EL (cell line): ENCODE results near the gene MAPK4.
A peak's percentile ranks its signal among the peaks of the same experiment; 100 is the strongest.

ENCODE experiments used
- DNase-seq: peaks from one replicate; pipeline ENCODE4 v3.0.0-alpha.2; 2016

MAPK4 gene

DNA sequence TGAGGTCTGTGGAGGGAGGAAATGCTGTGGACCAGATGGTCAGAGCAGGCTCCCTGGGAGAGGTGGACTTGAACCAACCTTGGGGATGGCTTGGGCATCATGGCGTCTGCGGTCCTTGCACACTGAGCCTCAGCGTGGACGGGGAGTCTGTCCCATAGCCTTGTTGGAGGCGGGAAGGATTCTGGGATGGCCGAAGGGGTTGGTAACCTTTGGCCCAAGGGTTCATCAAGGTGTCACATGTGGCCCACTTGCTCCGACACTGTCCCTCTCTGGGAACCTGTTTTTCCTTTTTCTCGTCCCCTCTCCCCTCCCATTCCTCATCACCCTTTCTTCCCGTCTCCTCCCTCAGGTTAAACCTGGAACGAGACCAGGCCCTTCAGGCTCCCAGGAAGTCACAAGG, 66.4 kb downstream of the MAPK4 start:
- no peak for DNase-seq

DNA sequence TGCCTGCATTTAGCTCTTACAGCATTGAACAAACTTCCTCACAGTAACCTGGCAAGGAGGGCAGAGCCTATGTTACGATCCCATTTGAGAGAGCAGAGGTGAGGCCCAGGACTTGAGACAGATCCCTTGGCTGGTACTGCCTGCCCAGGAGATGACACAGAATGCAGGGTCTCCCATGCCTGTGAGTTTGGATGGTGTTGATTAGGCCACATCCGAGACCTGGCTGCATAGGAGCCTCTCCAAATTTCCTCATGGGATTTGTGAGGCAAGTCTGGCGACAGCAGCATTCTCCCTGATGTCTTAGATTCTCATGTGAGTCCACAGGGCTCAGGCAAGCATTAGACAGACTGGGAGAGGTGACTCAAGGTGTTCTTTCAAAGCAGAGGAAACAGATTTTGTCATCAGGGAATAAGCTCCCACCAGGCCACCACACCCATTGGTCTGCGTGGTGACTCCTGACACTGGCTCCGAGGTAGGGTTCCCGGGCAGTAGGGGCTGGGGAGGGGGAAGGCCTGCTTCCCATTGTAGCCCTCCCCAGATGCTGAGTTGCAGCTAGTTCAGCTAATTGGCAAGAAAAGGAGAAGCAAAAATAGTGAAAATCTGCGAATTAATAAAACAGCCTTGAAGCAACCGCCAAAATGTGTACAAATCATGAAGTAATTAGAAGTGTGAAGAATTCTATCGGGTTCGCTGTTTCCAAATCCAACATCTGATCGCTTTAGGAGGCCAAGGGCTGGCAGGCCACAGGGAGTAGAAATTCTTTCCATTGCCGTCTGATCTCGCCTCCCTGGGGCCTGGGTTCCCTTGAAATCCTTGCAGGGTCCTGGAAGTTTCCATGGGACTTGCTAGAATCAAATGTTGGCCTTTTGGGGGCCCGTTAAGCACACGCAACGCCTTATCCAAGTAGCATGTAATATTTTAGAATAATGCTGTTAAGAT, 68.0 kb downstream of the MAPK4 start:
- DNase-seq = no peak

DNA sequence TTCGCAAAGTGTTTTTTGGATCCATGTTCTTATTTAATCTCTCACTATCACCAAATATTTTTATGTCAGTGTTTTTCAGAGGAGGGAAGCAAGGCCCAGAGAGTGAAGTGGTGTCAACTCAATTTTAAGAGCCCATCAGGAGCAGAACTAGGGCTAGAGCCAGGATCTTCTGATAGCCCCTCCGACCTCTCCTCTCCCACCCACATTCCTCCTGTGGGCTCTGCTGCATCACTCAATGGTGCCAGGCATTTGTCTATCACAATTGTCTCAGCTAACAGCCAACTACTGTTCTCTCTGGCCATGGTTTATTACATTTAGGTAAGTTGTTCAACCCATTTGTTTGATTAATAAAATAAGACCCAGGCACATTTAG, 68.6 kb downstream of the MAPK4 start:
- no peak for DNase-seq

DNA sequence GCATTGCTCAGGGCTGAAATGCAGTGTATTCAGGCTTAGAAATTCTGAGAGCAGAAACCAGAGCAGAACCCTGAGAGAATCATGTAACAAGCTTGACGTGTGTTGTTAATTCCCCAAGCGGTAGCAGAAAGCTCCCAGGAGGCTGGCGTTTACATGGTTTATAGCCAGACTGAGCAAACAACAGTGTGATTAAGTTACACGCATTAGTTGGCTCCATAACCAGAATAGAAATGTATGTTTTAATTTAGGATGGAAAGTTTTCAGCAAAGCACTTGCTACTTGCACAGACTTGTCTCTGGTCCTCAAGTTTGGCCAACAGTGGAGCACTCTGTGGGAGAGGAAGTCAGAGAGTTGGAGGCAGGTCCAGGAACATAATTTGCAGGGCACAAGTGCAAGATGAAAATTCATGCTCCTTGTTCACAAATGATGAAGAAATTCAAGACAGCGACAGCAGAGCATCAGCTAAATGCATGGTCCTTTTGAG, 69.3 kb downstream of the MAPK4 start:
- DNase-seq = no peak

DNA sequence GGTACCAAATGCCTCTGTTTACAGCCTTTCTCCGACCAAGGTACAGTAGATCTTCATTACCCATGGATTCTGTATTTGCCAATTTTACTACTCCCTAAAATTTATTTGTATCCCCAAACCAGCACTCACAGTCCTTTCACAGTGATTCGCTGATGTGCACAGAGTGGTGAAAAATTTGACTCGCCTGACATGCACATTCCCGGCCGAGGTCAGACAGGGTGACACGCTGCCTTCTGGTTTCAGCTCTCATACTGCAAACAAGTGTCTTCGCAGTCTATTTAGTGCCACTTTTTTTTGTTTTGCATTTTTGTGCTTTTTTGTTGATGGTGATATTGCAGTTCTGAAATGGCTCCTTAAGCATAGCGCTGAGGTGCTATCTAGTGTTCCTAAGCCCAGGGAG, 71.0 kb downstream of the MAPK4 start:
- no peak for DNase-seq

DNA sequence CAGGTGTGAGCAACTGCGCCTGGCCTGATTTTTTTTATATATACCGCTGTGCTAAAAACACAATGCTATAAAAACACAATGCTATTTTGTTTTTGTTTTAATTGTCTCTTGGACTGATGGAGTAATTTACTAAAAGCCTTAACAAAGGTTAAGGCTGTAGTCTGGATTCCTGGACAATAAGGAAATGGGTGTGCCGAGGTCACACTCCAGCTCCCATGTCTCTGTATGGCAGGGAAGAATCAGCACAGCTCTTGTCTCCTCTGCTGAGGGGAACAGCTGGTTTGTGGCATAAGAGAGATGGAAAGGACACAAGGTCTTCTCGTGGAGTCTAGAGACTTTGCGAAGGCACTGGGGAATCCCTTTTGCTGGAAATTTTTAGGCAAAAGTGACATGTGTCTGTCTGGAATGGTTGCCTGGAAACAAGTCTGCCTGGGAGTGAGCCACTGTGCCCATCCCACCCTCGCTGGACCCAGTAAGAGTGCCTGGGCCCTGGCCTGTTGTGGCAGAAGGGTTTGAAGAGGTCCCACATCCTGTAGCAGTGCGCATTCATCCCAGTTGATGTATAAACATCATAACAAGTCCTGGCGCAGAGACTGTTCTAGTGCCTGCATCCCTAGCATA, 73.1 kb downstream of the MAPK4 start:
- DNase-seq = no peak

DNA sequence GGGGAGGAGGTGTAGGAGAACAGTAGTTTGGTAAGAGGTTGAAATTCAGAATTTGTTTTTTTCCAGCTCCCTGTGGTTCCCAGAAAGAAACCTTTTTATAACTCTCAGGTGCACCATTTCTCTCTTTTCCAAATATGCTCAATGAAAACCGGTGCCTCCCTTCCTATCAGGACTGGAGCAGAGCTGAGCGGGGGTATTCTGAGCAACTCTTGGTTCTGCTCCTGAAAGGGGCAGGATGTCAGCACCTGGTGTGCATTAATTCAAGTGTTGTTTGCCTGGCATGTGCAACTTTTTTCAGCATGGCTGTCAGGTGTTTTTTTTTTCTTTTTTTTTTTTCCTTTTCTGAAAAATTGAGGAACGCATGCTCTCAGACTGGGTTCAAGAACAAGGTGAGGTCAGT, 74.1 kb downstream of the MAPK4 start:
- no peak for DNase-seq

DNA sequence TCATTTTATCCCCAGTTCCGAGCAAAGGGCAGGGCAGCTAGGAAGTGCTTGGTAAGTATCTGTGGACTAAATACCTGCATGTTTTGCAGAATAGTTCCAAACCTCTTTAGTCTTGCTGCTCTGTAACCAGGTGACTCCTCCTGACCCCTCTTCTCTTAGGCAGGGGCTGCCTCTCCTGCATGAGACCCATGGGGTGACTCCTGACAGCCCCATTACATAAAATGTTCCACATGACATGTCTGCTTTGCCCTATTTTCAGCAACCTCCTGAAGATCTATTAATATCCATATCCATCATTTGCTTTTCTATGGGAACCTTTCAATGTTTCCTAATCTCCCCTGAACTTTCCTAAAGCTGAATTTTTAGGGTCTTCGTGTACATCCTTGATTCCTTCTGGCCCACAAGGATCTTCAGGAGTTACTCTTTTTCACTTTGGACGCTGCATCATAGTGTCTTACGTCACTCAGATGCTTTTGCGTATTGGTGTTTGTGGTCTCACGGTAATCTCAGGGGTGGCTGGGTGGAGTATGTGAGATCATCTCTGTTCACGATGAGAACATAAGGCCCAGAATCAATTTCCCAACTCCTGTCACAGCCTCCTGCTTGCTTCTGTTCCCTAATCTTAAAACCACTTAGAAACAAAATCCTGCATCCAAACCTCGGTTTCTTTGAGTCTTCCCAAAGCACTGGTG, 76.6 kb downstream of the MAPK4 start:
- DNase-seq = no peak

DNA sequence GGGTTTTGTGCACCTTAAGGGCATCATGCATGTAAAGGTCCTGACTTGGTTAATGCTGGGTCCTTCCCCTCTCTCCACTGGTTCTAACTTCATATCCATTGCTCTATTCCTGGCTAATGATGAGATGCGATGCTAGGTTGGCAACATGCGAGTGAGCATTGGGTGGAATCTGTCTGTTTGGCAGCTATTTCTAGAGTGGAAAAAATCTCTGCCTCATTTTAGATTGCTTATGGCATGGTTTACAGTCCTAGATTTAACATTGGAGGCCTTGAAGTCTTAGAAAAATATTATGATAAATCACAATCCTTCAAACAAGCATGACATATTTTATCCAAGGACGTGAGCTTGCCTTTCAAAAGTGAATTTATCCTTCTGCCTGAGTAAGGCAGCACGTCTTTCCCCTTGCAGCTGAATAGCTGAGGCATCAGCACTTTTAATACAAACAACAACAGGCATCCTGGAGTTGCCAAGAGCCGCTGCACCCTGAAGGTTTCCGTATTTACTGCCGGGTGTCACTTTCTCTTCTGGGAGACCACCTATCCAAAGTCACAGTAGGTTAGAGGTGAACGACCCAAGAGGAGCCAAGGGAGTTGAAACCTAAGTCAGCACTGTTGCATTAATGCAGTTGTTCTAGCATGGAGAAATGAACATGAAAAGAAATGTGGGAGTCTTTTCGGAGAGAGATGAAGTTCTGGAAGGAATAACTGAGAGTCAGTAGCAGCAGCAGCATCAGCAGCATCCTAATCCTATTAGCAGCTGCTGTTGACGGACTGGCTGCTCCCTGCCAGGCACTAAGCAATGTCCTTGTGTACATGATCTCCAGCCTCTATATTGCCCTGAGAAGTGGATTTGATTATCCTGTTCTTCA, 78.4 kb downstream of the MAPK4 start:
- DNase-seq = no peak

DNA sequence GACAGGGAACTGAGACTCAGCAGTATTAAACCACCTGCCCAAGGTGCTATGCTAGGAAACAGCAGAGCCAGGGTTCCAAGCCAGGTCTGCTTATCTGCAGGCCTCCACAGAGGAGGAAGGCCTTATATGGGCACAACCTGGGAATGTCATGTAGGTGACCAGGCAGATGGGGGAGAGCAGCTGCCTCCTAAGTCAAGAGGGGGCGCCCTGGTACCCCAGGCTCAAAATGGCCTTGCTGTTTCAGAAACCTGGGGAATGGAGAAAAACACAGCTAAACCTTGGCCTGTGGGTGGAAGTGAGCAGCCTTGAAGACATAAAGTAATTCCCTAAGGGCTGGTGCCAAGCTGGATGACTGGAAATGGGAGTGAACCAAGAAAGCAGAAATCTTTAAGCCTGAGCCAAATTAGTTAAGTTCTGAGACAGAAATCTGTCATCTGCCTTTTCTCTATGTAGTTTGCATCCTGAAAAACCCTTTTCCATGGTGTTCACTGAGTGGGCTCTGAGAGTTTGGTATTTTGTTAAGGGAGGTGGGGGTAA, 79.1 kb downstream of the MAPK4 start:
- DNase-seq = no peak

DNA sequence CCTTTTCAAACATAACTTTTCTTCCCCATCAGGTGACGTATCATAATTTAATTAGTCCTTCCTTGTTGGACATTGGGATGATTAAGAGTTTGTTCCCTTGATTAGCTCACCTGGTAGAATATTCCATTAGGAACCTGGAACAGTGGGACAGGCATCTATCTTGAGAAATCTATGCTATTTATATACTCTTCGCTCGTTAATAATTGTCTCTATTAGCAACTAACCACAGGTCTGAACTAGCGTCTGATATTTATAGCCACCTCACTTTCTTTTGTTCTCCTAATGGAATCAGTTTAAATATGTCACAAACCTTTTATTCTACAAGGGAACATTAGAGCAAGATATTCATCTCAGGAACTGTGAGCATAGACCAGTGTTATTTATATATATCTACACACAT, 79.8 kb downstream of the MAPK4 start:
- DNase-seq = no peak

DNA sequence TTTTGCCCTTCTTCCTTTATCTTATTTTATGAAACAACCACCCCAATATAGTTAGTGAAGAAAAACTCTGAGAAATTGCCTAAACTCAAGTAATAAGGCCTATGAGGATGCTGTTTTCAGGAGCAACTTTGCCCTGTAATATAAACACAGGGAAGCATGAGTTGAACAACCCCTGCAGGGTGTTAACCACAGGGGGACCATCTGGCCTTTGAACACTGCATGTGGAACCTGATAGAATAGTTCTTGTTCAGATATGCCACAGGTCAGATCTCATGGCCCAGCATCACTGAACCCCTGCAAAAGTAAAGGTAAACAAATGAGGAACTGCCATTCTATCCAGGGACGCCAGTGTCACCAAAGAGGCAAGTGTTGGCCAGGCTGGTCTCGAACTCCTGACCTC, 82.6 kb downstream of the MAPK4 start:
- DNase-seq = no peak

DNA sequence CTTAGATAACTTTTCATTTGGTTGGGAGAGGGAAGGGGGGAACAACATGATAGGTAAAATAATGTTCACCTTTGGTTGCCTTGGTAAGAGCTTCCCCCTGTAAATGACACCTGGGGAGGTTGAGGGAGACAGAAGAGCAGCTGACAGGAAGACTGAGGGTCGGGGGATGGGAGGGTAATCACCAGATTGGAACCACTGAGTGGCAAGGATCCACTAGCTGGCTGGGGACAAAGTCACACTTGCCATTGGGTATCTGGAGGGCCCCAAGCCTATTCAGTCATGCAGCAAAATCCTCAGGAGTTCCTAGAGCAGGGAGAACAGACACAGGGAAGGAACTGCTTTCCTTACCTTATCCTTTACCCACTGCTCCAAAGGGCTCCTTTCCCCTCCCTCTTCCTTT, 84.3 kb downstream of the MAPK4 start:
- DNase-seq = no peak

DNA sequence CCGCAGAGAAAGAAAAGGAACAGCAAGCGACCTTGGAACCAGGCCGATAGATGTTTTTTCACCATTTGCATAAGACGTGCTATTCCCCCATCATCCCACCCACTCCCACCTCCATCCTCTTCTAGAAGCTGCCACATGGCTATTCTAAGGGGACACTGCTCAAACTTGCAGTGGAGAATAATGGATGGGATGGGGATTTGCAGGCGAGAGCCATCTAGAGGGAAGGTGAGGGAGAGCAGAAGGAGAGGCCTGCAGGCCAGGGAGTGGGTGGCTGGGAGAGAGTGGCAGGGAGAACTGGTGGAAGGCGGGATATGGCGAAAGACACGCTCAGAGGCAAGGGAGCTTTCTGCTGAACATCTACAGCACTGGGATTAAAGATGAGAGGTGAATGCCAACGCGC, 84.9 kb downstream of the MAPK4 start:
- peak; percentile 15 for DNase-seq

DNA sequence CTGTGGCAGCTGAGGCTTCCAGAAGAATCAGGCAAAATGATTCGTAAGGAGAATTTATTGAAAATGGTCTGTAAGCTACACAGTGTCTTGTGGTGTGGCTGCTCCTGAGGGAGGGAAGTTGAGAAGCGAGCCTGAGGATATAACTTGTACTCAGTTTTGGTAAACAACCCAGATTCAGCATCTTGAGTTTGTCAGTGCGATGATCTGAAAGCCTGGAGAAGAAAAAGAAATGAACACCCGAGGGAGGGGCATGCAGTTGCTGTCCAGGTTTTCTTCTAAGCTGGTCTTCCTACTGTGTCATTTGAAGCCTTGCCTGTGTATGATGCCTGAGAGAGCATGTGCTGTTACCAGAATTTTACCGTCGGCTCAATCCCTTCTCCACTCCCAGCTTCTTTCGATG, 87.3 kb downstream of the MAPK4 start:
- DNase-seq = no peak

DNA sequence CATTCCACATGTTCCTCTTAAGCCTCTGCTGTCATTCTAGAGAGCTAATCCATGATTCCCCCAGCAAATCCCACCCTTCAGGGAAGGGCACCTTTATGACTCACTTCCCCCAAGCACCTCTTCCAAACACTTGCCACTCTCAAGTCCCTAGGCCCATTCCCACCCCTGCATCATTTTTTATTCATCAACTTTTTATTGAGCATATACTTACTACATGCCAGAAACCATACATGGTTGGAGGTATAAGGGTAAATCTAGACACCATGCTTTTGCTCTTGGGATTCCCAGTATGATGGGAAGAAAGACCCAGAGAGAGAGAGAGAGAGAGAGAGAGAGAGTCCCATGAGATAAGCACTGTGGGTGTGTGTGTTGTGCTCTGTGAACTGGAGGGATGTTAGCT, 87.9 kb downstream of the MAPK4 start:
- no peak for DNase-seq

DNA sequence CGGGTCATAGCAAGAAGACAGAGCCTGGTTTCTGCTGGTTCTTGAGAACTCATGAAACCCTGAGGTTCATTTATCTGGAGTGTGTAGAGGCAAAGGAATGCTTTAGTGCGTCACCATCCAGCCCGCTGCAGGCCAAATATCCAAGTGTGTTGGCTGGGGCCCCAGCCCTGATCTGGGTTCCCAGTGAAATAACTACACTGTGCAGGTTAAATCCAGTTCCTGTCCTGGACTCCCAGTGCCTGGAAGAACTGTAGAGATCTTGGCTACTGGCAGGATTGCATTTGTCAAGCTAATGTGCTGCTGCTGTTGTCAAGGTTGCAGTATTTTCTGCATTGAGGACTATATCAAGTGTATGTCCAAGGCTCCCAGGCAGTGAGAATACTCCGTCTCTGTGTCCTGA, 89.9 kb downstream of the MAPK4 start:
- peak; percentile 8 for DNase-seq

DNA sequence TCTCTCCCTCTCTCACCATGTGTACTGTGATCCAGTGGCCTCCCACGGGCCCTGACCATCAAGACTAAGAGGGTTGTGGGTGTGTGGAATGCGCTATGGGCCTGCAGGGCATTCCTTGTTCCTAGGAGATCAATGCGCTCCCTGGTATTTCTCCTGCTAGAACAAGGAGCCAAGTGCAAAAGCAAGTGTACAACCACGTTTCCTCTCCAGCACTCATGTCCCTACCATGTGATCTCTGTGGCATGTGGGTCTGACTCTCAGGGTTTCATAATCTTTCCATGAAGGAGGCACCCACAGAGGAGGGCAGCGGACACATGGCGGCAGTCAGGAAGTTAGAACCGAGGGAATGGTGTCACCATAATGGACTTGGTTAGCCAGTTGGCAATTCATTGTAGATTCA, 91.4 kb downstream of the MAPK4 start:
- DNase-seq = no peak

DNA sequence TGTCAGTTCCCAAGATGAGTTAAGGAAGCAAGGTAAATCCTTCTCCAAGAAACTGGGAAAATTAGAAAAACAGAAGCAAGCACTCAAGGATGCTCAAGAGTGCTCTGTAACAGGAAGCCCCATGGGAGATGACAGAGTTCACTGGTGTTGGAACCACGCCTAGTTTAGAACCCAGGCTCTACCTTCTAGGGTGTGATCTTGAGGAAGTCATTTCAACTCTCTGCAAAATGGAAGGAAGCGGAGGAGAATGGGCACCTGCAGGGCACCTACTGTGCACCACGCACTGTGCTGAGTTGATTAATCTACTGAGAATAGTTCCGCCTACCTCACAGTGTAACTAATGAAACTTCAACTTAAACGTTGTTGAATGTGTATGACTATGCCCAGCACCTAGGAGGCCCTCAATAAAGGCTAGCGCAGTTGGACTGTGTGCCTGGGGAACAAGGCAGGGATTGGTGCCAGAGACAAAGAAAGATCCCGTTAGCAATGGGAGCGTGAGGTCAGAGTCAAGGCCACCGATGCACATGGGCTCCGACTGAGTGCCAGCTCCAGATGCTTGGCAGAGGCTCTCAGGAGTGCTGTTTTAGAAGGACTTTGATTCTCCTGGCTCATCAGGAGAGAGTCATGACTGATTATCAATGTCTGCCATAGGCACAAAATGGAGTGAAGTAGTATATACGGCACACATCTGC, 93.7 kb downstream of the MAPK4 start:
- DNase-seq = no peak

DNA sequence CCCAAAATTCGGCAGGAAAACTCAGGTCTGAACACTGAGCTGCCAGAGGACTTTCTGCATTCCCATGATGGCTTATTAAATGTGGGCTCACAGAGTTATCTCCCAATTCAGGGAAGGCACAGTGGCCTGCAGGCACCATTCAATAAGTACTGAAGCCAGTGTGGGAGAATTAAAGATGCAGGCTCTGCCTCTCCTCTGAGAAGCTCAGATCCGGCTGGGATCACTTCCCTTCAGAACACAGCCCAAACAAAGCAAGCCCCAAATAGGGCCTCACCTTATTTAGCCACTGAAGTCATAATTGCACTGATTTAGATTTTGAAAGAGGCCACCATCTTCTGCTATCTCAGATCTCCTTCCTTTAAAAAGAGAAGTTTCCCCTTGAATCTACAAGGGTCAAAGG, 94.3 kb downstream of the MAPK4 start:
- DNase-seq = no peak

DNA sequence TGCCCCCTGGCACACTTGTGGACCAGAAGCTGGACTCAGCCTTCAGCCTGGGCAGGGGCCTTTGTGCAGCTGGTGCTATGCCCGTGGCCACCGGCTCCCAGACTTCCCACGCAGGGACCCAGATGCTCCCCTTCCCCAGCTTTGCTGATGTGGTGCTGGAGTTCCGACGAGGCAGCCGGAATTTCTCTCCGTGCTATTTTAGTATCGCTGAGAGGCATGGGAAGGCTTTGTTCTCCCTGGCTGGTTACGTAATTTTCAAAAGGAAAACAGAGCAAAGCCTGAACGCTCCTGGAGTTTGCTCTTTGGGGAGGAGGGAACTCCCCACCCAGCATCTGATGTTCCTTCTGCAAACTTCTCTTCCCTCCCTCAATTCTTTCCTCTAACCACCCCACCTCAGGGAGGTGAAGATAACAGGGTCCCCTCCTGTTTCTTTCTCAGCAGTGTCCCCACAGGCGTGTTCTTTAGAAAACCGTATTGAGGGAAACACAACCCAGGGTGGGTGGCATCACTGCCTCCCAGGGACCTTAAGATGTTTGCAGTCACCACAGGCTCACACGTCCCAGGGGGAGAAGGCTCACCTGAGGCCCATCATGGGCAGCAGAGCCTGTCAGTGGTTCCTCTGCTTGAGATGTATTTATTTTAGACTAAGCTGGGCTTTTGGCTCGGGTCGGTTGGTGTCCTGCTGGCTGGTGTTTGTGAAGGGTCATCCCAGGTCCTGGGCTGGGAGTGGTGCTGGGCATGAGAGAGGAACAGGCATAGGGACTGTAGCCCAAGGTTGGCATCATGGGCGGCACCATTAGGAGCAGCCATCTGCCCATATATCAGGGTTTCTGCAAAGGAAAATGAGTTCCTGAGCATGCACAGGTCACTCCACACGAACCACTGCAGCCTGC, 95.0 kb downstream of the MAPK4 start:
- DNase-seq = no peak
